CD14-positive monocyte (primary cell): ENCODE measurements around the gene ANKLE2. TPM values are rescaled to one million over a fixed set of nuclear protein-coding genes. Genes with fewer than 3 reads are reported as not detected.

Source experiments
- DNase-seq, 3 donors: peaks; one replicate each; pipeline ENCODE4 v3.0.0-alpha.2; 2011 to 2022
- H2AFZ ChIP-seq: 2 replicates; pipeline ENCODE4 v1.6.0; 2012; ENCODE audit warnings: mild to moderate bottlenecking, low read depth, low read length, inconsistent platforms; ENCODE audit not compliant: insufficient read depth, poor library complexity, severe bottlenecking
- H3K27ac ChIP-seq, 2 donors: 1 replicate in 1 of 2; 2 replicates in 1 of 2; pipeline ENCODE4 v1.5.1; 2012 to 2013; ENCODE audit warnings: low read length in 2 of 2, control low read depth in 1 of 2, inconsistent platforms in 1 of 2, low read depth in 1 of 2, mild to moderate bottlenecking in 1 of 2
- H3K27me3 ChIP-seq, 2 donors: one replicate each; pipeline versions ENCODE4 v1.6.0 to v1.6.1; 2011 to 2013; ENCODE audit warnings: low read length in 2 of 2; ENCODE audit not compliant: control insufficient read depth in 2 of 2, insufficient read depth in 2 of 2
- H3K36me3 ChIP-seq, 2 donors: replicated peaks in 1 of 2; 1 replicate in 1 of 2; 2 replicates in 1 of 2; pipeline versions ENCODE4 v1.5.1 to v1.6.1; 2012 to 2013; ENCODE audit warnings: low read length in 2 of 2, control low read depth in 1 of 2, inconsistent platforms in 1 of 2, mild to moderate bottlenecking in 1 of 2; ENCODE audit not compliant: insufficient read depth in 2 of 2, control insufficient read depth in 1 of 2
- H3K4me1 ChIP-seq, 2 donors: 1 replicate in 1 of 2; 2 replicates in 1 of 2; pipeline versions ENCODE4 v1.5.1 to v1.6.1; 2012 to 2013; ENCODE audit warnings: low read length in 2 of 2, control low read depth in 1 of 2, inconsistent platforms in 1 of 2, mild to moderate bottlenecking in 1 of 2, moderate library complexity in 1 of 2; ENCODE audit not compliant: insufficient read depth in 2 of 2, control insufficient read depth in 1 of 2
- H3K4me2 ChIP-seq: replicated peaks from 2 replicates; pipeline ENCODE3; 2012; ENCODE audit warnings: low read length, moderate library complexity, mild to moderate bottlenecking; ENCODE audit not compliant: poor library complexity, severe bottlenecking; ENCODE audit errors: extremely low read depth
- H3K4me3 ChIP-seq, 3 experiments: fragments of 200-600 bp in 1 of 3; sonication (generic) in 1 of 3; replicated peaks in 1 of 3; 1 replicate in 2 of 3; 2 replicates in 1 of 3; pipeline ENCODE4 v1.5.1; 2011 to 2013; ENCODE audit warnings: low read length in 3 of 3, mild to moderate bottlenecking in 3 of 3, control low read depth in 2 of 3, low read depth in 2 of 3, inconsistent platforms in 1 of 3, moderate library complexity in 1 of 3
- H3K79me2 ChIP-seq: 2 replicates; pipeline ENCODE4 v1.6.0; 2012; ENCODE audit warnings: mild to moderate bottlenecking, control low read depth, inconsistent platforms, low read length, moderate library complexity; ENCODE audit not compliant: insufficient read depth
- H3K9ac ChIP-seq: 2 replicates; pipeline ENCODE4 v1.6.0; 2017; ENCODE audit warnings: low read length, mild to moderate bottlenecking; ENCODE audit not compliant: insufficient read depth, poor library complexity, severe bottlenecking
- H3K9me3 ChIP-seq, 2 donors: replicated peaks in 1 of 2; 1 replicate in 1 of 2; 2 replicates in 1 of 2; pipeline versions ENCODE4 v1.5.1 to v1.6.1; 2012 to 2013; ENCODE audit warnings: low read length in 2 of 2, control low read depth in 1 of 2; ENCODE audit not compliant: control insufficient read depth in 1 of 2, insufficient read depth in 1 of 2
- H4K20me1 ChIP-seq: 2 replicates; pipeline ENCODE4 v1.6.0; 2012; ENCODE audit warnings: mild to moderate bottlenecking, low read length, control low read depth, moderate library complexity; ENCODE audit not compliant: insufficient read depth
- H3K27ac Mint-ChIP-seq, 7 donors: one replicate each; pipeline ENCODE4 v1.8.0; 2020; ENCODE audit warnings: mild to moderate bottlenecking in 7 of 7, mixed read lengths in 7 of 7, moderate library complexity in 6 of 7, inconsistent platforms in 2 of 7
- H3K27me3 Mint-ChIP-seq, 3 donors: one replicate each; pipeline ENCODE4 v1.8.0; 2021 to 2022; ENCODE audit warnings: low read depth in 3 of 3, mild to moderate bottlenecking in 3 of 3, mixed read lengths in 3 of 3, moderate library complexity in 3 of 3, inconsistent platforms in 1 of 3
- H3K36me3 Mint-ChIP-seq, 2 donors: one replicate each; pipeline ENCODE4 v1.8.0; 2020; ENCODE audit warnings: mixed read lengths in 2 of 2, inconsistent platforms in 1 of 2, mild to moderate bottlenecking in 1 of 2
- H3K4me1 Mint-ChIP-seq: one replicate; pipeline ENCODE4 v1.8.0; 2020; ENCODE audit warnings: mild to moderate bottlenecking, mixed read lengths
- H3K4me3 Mint-ChIP-seq, 2 donors: one replicate each; pipeline ENCODE4 v1.8.0; 2020; ENCODE audit warnings: mild to moderate bottlenecking in 2 of 2, mixed read lengths in 2 of 2, moderate library complexity in 1 of 2
- H3K9me3 Mint-ChIP-seq, 7 donors: one replicate each; pipeline ENCODE4 v1.8.0; 2020 to 2022; ENCODE audit warnings: mixed read lengths in 7 of 7, mild to moderate bottlenecking in 6 of 7, moderate library complexity in 6 of 7, inconsistent platforms in 2 of 7
- CTCF ChIP-seq: fragments of 200-600 bp; IDR thresholded peaks from one replicate; pipeline ENCODE4 v1.8.0; 2022; ENCODE audit warnings: antibody characterized with exemption, mild to moderate bottlenecking
- WGBS: methylation state at CpG from one replicate; pipeline ENCODE4 v1.1.5; 2013; ENCODE audit warnings: missing lambda C conversion rate; ENCODE audit not compliant: insufficient coverage; 5-methylcytosine and 5-hydroxymethylcytosine counted together
- intact Hi-C, 2 donors: fragments of 100-400 bp; cut with micrococcal nuclease; formaldehyde crosslinking; loops; one replicate each; pipeline versions ENCODE4 v1.15.0 to v1.15.1; 2023
- polyA plus RNA-seq, 3 donors: library from polyadenylated mRNA; depleted of rRNA in 1 of 3; unstranded in 2 of 3; stranded (reverse) in 1 of 3; fragments of 300-500 nt in 2 of 3; fragments of >200 nt in 1 of 3; fragmentation: Illumina TruSeq in 2 of 3; gene quantifications; 1 replicate in 2 of 3; 2 replicates in 1 of 3; pipeline ENCODE4 v1.2.3, GENCODE V29; 2012 to 2021

Gene ANKLE2
- polyA plus RNA-seq, 3 donors, result 10.1 to 88.4 (median 15.0) TPM

- Mint-ChIP-seq H3K27ac (peak overlapping the region in 1 of 7 donors; percentile 36), H3K9me3 (no peaks in the 10 kb centered on the region), H3K27me3 (no peaks in the 10 kb centered on the region), H3K4me1 (no peaks in the 10 kb centered on the region), H3K4me3 (no peak overlapping the region), H3K36me3 (peaks cover 80 to 98% of the 10 kb centered on the region in 2 donors)
- no peak for DNase-seq
- Histone ChIP-seq H3K4me1 (no peaks in the 10 kb centered on the region), H2AFZ (no peak overlapping the region), H3K9me3 (no peaks in the 10 kb centered on the region), H3K27ac (no peak overlapping the region), H4K20me1 (peaks cover 48% of the 10 kb centered on the region), H3K79me2 (peaks cover 46% of the 10 kb centered on the region), H3K4me2 (no peak overlapping the region), H3K27me3 (no peaks in the 10 kb centered on the region), H3K36me3 (peaks cover 92 to 98% of the 10 kb centered on the region in 2 donors), H3K4me3 (no peak overlapping the region), H3K9ac (no peak overlapping the region)
- intact Hi-C loops, result no loop called here
- 100% methylated on average over 1 of the region's 11 CpGs for WGBS
- TF ChIP-seq CTCF, result no peak
These were observed 14.2 kb downstream of the ANKLE2 start for GRCh38 chr12:132747395-132747794.

GRCh38 chr12:132746613-132747012, 15.0 kb downstream of the ANKLE2 start:
- no peak for DNase-seq
- Mint-ChIP-seq H3K4me1 (no peaks in the 10 kb centered on the region), H3K36me3 (peaks cover 86 to 98% of the 10 kb centered on the region in 2 donors), H3K4me3 (no peak overlapping the region), H3K27ac (no peak overlapping the region), H3K9me3 (no peaks in the 10 kb centered on the region), H3K27me3 (no peaks in the 10 kb centered on the region)
- no peaks in the 10 kb centered on the region for H3K9me3 ChIP-seq
- H4K20me1 ChIP-seq, result peaks cover 50% of the 10 kb centered on the region
- H2AFZ ChIP-seq, result no peak overlapping the region
- no peak overlapping the region for H3K9ac ChIP-seq
- no peak for TF ChIP-seq CTCF
- H3K4me2 ChIP-seq, result no peak overlapping the region
- H3K79me2 ChIP-seq, result peaks cover 40% of the 10 kb centered on the region
- intact Hi-C loops, result no loop called here
- no peaks in the 10 kb centered on the region for H3K27me3 ChIP-seq
- H3K27ac ChIP-seq, result no peak overlapping the region
- H3K4me1 ChIP-seq, result no peaks in the 10 kb centered on the region
- H3K4me3 ChIP-seq, result no peak overlapping the region
- peaks cover 92 to 100% of the 10 kb centered on the region in 2 donors for H3K36me3 ChIP-seq
- 100% methylated on average over 1 of the region's 3 CpGs for WGBS
